ENCODE data around the gene PHLPP1.

Gene PHLPP1

DNA sequence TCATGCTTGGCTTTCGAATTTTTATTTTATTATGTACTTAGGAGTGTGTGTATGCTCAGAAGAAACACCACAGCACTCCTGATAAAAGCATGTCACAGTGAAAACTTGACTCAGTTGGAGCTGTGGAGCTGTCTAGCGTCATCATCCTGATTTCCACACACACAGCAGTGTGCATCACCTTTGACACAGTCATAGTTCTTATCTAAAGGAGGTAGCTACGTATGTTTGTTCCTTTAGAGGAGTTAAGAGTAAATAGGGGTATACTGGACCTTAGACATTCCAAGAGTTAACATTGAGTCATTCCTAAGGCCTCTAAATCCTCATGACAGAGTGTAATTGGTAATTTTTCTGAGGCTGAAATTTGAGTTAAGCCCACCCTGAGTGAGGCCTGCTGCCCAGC, 96.9 kb downstream of the PHLPP1 start:
- DNase-seq = no peak

DNA sequence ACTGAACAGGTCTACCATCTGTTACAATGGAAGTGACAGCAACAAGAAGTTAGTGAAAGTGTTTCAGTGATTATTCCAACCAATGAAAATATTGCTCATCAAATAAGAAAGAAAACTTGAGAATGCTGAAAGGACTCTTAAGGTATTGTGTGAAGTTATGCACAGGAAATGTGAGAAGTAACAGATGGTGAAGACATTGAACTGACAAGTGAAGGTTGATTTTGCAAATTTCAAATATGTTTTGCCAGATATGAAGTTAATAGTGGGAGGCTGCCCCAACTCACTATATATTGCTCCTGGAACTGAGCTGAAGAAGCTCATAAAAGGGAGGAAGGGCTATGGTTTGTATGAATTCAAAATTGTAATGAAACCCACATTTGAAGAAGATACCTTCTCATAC, 97.5 kb downstream of the PHLPP1 start:
- no peak for DNase-seq

DNA sequence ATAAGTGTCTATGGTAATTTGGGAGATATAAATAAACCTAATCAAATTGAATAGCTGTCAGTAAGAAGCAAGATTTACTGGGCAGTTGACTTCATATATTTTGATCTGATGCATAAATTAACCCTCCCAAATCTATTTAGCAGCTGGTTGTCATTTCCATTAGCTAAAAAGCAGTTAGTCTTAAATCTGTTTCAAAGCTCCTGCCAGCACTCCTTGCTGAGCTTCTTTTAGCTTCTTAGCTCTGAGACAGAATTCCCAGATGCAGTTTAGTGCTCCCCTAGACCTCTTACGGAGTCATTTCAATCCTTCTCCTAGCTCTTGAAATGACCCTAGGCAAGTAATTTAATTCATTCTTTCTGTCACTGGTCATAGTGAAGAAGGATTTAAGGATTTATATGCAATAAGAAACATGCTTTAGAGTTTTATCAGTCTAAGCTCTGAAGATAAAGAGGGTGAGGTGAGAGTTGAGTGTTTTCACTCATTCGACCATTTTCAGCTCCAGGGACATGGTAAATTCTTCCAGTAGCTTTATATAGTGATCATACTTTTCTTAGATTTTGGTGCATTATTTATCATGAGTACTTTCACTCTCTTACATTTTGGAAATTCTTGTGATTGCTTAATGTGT, 98.9 kb downstream of the PHLPP1 start:
- DNase-seq = no peak

DNA sequence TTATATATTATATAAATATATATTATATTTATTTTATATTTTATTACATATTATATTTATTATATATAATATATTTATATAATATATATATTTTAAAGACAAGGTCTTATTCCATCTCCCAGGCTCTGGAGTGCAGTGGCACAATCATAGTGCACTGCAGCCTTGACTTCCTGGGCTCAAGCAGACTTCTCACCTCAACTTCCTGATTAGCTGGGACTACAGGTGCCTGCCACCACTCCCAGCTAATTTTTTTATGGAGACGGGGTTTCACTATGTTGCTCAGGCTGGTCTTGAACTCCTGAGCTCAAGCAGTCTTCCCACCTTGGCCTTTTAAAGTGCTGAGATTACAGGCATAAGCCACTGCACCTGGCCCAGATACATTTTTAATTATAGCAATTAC, 110.0 kb downstream of the PHLPP1 start:
- DNase-seq = no peak

DNA sequence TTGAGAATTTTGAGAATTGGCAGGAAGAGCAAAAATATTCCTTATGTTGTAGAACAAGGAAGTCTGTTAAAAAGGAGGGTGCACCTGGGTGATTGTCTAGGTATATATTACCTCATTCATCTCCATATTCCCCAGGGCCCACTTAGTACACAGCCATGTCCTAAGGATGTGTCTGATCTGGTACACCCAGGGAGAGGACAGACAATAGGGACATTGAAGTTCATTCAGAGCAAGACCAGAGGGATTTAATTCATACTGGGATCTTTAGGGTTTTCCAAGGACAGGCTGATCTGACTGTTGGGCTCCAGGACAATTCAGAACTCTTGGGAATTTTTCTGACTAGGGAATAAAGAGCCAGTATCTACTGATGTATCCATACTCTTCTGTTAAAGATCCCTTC, 112.1 kb downstream of the PHLPP1 start:
- no peak for DNase-seq

DNA sequence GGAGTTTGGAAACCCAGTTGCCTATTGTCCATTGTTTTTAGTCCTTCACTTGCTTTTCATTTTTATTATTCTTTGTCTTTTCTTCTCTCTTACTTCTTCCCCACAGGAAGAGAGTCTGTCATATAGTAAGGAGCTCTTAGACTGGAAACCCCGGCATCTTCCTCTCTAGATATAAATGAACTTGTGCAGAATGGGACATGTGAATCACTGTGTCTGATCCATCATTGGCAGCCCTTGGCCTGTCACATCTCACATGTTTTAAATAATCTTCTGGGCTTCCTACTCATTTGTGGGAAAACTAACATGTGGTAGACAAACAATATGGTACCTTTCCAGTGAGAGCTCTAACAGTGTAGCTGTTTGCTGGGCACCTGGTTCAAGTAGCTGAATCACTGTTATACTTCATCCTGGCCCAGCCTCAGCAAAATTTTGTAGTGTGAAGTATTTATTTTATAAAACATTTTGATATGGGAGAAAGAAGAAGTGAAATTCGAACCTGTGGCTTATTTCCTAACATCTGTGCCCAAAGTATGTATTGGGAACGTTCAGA, 112.8 kb downstream of the PHLPP1 start:
- no peak for DNase-seq

DNA sequence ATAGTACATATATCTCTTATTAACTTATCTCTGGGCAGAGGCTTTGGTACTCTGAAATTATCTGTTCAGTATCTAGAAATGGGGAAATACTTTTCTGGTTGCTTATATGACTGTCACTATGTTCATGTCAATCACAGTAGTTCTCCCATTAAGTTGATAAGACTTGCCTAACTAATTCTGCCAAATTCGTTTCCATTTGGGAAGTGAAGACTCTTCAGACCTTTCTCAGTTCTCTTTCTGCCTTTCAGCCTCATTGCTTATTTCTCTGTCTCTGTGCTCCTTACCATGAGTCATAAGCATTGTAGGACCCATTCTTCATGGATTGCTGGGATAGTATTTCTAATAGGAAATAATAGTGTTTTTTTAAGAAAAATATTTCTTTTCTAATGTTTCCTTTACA, 113.5 kb downstream of the PHLPP1 start:
- no peak for DNase-seq

DNA sequence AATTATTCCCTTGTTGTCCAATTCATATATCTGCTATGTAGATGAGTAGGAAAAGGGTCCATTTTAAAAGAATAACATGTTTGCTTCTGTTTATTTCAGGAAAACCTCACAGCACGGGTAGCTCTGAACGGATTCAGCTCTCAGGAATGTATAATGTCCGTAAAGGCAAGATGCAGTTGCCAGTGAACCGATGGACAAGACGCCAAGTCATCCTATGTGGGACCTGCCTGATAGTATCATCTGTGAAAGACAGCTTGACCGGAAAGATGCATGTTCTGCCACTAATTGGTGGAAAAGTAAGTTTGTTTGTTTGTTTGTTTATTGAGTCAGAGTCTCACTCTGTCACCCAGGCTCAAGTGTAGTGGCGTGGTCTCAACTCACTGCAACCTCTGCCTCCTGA, 114.6 kb downstream of the PHLPP1 start:
- no peak for DNase-seq

DNA sequence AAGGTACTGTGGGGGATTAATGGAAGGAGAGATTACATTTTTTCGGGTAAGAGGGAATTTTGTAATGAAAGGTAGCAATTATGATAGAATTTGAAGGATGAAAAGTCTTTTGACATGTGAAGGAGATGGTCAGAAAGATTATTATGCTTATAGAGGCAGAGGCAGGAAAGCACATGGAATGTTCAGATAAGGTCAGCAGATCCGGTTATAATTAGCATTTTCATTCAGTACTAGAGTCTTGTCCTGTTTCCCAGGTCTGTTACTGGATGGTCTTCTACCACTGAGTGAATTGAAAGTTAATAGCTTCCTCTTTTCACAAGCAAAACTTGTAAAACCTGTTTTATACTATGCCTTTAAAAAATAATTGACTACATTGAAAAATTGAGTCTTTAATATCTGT, 116.9 kb downstream of the PHLPP1 start:
- DNase-seq = no peak

DNA sequence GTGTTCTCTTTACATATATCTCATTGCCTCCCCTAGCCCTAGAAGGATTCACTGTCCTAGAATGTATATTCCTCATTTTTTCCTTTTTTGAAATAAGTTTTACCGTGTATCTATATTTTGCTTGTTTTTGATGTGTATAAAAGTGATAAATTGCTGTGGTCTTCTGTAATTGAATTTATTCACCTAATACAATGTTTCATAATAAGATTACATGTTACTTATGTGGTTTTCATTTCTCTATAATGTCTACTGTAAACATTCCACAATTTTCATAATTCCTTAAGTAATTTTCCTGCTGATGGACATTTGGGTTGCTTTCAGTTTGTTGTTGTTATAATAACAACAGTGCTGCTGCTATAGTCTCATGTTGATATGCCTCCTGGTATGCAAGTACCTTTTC, 118.2 kb downstream of the PHLPP1 start:
- no peak for DNase-seq

DNA sequence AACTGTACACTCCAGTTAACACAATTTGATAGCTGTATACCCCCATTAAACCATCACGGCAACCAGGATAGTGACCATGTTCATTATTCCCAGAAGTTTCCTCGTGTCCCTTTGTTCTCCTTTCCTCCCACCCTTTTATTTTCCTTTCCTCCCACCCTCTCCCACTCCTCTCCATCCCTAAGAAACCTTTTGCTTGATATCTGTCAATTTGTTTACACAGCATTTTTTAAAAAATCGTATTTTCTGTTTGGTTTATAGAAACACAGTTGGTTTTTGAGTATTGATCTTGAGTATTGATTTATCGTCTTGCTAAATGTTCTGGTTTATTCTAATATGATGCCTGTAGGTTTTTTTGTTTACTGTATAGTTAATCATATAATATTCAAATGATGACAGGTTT, 119.4 kb downstream of the PHLPP1 start:
- DNase-seq = no peak

DNA sequence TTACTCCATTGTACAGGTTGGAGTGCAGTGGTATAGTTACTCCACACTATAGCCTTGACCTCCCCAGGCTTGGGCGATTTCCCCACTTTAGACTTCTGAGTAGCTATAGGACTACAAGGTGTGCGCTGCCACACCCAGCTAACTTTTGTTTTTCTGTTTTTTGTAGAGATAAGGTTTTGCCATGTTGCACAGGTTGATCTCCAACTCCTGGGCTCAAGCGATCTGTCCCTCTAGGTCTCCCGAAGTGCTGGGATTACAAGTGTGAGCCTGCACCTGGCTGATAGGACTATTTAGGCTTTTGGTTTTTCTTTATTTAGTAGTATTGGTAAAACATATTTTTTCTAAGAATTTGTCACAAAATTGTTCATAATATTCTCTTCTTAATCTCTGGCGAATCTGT, 121.7 kb downstream of the PHLPP1 start:
- no peak for DNase-seq

DNA sequence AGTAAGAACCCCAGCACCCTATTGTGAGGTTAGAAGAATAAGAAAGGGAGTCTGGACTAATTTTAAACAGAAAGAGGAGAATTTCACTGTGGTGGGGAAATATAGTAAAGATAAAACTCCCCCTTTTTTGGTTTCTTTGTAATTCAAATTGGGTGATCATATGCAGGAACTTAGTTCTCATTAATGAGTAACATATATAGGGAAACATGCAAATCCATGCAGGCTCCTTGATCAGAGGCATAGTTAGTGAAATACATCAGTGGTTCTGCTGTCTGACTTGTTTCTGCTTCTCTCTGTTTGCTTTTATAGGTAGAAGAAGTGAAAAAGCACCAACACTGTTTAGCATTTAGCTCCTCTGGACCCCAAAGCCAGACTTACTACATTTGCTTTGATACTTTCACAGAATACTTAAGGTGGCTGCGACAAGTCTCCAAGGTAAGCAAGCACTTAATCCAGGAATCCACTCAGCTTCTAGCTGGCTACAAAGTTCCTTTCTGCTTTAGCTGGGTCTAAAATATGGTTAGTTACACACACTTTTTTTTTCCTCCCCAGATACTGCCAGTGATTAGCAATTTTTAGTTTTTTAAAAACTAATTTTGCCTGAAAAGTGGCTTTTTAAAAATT, 123.2 kb downstream of the PHLPP1 start:
- no peak for DNase-seq

DNA sequence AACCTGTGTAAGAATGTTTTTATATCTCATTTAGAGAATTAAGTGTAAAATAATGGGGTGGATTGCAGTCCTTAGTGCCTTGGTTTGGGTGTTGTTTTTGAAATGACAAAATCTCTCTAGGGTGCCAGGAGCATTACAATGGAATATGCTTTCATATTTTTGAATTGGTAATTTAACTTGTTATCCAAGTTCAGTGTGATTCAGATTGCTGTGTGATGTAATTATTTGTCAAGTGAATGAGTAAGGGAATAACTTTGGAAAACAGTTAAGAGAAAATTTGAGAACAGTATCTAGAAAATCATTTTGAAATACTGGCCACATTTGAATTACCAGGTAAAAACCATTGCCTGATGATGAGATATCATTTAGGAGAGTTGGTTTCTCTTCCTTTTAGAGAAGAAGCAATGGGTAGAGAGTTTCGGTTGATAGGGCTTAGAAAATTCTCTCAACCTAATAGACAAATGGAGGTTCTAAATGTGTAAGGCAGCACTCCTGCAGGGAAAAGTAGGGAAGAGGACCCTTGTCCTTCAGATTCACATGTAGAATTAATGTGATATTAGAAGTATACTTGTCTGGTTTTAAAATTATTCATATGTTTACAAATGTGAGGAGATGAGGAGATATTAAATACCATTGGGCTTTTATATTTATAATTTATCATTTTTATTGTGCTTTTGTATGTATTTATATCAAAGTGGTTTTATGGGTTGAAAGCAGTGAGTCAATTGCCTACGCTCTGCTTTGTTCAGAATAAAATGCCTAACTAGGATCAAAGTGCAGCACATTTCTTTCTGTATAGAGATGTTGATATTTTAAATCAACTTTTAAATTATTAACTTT, 124.8 kb downstream of the PHLPP1 start:
- DNase-seq = no peak

DNA sequence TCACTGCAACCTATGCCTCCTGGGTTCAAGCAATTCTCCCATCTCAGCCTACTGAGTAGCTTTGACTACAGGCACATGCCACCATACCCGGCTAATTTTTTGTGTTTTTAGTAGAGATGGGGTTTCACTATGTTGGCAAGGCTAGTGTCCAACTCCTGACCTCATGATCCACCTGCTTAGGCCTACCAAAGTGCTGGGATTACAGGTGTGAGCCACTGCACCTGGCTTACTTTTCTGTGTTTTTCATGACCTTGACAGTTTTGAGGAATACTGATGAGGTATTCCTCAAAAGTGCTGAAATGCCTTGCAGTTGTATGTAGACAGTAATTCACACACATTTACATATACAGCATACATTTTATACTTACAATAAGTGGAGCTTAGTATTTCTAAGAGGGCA, 126.1 kb downstream of the PHLPP1 start:
- DNase-seq = no peak

DNA sequence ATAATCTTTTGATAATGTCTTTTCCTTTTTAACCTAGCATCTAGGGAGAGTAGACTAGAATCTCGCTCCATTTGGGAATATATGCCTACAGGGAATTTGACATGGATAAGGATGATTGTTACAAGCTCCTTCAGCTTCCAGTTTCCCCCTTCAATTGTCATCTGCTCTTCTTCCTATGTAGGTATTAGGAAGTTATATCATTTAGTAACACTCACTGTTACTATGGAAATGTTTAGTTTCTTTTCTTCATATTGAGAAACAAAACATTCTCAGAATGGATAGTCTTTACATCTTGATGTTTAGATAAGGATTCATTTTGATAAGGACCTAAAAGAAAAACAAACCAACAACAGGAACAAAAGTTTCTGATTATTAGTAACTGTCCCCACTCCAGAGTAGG, 127.6 kb downstream of the PHLPP1 start:
- no peak for DNase-seq

DNA sequence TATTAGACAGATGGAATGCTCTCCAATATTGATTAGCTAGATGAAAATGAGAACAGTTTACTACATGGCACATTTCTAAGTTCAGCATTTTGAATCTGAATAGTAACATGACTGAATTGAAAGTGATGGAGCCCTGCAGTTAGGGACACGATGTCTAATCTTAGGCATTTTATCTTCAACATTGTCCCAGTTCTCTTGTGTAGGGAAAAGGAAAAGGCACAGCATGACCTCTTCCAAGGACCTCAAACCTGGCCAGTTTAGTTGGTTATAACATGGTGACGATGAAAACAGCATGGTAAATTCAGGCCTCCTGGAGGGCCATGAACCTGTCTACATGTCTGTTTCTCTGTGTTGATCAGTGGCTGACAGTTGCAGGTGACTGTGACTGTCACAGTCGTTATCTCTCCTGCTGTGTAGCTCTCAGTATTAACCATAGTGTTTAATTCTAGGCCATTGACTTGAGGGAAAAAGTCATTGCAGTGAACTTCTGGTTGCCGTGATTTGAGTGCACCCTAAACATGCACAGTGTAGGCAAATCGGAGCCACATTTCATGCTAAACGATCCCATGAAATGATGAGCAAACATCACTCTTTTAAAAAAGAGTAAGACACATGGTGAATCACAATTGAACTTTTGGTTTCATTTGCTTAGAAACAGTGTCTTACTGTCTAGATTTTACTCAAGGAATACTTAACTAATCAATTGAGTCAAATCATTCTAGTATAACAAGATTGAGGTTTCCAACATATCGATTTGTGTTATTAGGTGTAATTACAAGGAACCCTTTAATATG, 129.7 kb downstream of the PHLPP1 start:
- DNase-seq = no peak

DNA sequence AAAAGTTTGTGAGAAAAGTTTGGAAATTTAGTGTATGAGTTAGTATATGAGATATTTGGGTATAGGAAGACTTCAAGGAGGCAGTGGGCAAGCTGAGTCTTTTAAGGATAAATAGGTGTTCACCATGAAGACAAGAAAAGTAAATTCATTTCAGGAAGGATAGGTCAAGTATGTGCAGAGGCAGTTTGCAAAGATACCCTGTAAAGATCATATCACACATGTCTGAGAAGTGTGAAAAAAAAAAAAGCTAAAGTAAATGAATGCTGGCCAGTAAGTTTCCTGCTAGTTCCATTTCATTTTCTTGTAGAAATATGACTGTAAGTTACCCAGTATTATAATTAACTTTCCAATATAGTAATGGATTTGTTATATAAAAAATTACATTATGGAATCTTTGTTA, 131.0 kb downstream of the PHLPP1 start:
- DNase-seq = no peak

DNA sequence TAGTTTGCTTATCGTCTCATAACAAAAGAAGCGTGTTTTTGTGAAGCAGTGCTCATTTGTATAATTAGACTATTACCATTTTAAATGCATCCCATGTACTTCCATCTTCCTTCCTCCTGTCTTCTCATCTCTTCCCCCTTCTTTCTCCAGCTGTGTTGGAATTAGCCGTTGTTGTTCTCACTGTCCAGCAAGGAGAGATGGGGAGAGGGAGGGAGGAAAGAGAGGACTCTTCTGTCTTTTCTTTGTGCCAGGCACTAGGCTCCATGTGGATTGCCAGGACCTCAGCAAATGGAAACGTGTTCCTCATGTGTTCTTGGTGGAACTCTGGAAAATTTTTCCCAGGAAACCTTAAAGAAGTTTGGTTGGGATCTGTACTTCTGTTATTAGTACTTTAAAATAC, 131.7 kb downstream of the PHLPP1 start:
- DNase-seq = no peak

DNA sequence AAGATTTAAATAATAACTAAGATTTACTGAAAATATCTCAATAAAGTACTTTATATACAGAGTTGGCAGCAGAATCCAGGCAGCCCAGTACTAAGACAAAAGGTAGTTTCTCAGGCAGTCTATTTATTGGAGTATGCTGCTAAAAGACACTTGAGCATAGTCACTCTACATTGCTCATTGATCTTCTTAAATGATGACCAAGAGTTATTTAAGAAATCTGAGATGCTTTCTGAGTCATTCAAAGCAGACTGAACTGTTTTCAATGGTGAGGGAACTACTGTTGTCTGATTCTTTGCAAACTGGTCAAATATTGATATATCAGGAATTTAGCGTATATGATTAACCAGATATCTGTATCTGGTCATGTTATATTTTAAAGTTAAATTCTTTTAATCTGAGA, 133.6 kb downstream of the PHLPP1 start:
- no peak for DNase-seq

DNA sequence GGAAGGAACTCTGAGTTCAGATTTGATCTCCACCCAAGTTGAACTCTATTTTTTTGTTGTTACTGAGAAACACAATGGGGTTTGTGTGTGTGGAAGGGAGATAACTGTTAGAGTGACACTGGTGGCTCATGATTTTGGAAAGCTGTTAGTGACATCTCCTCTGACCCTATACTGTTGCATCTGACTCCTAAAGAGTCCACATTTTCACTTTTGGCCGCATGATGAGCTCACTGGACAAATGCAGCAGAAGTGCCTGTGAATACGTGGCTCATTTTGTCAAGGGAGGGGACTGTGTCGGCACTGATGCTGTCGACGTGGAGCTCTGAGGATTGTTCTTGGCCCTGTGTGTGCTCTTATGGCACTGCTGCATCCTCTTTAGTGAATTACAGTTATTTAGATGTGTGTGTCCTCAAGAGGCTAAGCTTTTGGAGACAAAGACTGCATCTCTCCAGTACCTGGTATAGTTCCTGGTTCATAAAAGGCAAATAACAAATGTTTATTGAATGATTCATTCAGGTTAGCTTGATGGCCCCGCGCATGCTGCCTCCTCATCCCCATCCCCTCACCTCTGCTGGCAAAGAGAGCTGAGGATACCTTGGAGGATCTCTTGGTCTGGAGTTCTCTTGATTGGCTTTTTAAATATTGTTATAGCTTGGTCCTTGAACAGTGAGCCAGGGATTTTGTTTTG, 135.4 kb downstream of the PHLPP1 start:
- no peak for DNase-seq

DNA sequence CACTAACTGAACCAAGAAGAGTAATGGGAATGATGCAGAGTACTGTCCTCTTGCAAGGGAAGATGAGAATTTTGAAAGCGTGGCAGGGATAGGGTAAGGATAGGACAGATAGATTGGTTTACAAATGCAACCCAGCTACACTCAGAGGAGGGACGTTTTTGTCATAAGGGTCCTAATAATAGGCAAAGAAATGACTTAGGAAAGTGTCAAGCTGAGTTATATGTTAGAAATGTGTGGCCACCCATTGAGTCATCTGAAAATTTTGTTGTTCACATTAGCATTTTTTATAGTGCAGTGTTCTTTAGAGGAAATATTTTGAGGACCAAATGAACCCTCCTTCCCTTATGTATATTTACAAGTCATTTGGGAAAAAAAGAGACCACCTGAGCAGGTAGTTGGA, 137.5 kb downstream of the PHLPP1 start:
- no peak for DNase-seq

DNA sequence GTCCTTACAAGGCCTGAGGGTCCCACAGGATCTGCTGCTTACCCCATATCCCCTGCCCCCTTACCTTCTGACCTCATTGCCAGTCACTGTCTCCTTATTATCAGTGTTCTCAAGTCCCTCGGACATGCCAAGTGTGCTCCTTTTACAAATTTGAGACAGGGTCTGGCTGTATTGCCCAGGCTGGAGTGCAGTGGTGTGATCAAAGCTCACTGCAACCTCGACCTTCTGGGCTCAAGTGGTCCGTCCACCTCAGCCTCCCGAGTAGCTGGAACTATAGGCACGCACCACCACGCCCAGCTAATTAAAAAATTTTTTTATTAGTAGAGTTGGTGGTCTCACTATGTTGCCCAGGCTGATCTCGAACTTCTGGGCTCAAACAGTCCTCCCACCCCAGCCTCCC, 141.0 kb downstream of the PHLPP1 start:
- DNase-seq = no peak
